AG10803 (cell line): ENCODE measurements around the gene UBFD1.

Experiments
- DNase-seq: peaks from one replicate; pipeline ENCODE4 v3.0.0; 2010; ENCODE audit warnings: low read depth
- H3K4me3 ChIP-seq: 2 replicates; pipeline ENCODE4 v1.5.1; 2011; ENCODE audit warnings: mild to moderate bottlenecking, low read length, control low read depth
- CTCF ChIP-seq: conservative IDR thresholded peaks from 2 replicates; pipeline ENCODE4 v1.5.1; 2011; ENCODE audit warnings: mild to moderate bottlenecking, low read length, control low read depth, inconsistent platforms

UBFD1 gene

GRCh38 chr16:23571895-23572294 lies 14.4 kb downstream of the UBFD1 start:
- no peak for TF ChIP-seq CTCF
- DNase-seq: no peak
- no peak overlapping the region for H3K4me3 ChIP-seq

GRCh38 chr16:23572394-23572793 lies 14.9 kb downstream of the UBFD1 start:
- TF ChIP-seq CTCF: no peak
- no peak for DNase-seq
- H3K4me3 ChIP-seq: no peak overlapping the region

DNA sequence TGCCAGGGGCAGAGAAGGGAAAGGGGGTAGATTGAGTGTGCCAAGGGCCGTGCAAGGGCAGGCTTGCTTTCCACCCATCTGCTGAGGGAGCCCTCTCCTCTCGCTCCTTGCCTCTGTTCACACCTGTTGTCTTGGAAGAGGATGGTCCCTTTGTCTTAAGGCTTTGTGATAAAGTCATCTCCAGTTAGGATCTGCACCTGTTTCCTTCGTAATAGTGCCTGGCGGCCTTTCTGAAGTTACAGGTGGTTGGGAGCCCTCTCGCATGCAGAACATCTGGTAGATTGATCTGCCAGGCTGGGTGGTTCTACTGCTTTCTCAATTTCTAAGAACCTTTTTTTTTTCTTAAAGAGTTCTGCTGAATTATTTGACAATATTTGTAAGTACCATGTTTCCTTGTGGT lies 16.3 kb downstream of the UBFD1 start:
- H3K4me3 ChIP-seq: no peak overlapping the region
- TF ChIP-seq CTCF: no peak
- DNase-seq: no peak

GRCh38 chr16:23575834-23576233 lies 18.3 kb downstream of the UBFD1 start:
- H3K4me3 ChIP-seq: no peak overlapping the region
- no peak for DNase-seq
- no peak for TF ChIP-seq CTCF

- no peak overlapping the region for H3K4me3 ChIP-seq
- no peak for TF ChIP-seq CTCF
- DNase-seq: no peak
Measured at GRCh38 chr16:23577493-23577892, 20.0 kb downstream of the UBFD1 start.

- DNase-seq: peak; percentile 30
- no peak for TF ChIP-seq CTCF
- no peak overlapping the region for H3K4me3 ChIP-seq
Measured at GRCh38 chr16:23578101-23578830, 20.7 kb downstream of the UBFD1 start.

DNA sequence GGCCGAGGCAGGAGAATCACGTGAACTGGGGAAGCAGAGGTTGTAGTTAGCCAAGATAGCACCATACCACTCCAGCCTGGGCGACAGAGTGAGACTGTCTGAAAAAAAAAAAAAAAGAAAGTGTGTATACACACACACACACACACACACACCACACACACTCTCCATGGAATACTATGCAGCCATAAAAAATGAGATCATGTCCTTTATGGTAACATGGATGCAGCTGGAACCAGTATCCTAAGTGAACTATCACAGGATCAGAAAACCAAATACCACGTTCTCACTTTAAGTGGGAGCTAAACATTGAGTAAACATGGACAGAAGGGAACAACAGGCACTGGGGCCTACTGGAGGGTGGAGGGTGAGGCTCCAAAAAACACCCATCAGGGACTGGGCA lies 21.8 kb downstream of the UBFD1 start:
- no peak overlapping the region for H3K4me3 ChIP-seq
- TF ChIP-seq CTCF: no peak
- peak; percentile 5 for DNase-seq
